A549 (cell line): ENCODE results near the gene BZW2. TPM values are rescaled to one million over a fixed set of nuclear protein-coding genes. Genes with fewer than 3 reads are reported as not detected.

Source experiments
- ATAC-seq, 2 experiments: fragments of 200-7000 bp in 1 of 2; fragments of >200 bp in 1 of 2; cut with Nextera tagmentation in 1 of 2; cut with Tn5 transposase in 1 of 2; 3 replicates each; pipeline versions ENCODE4 v1.8.0 to v1.9.1; 2018 to 2020; ENCODE audit warnings: mild to moderate bottlenecking in 1 of 2, moderate library complexity in 1 of 2
- CTCF ChIA-PET: fragments of 300-600 bp; sonication (Branson Sonifier 250); formaldehyde crosslinking; extraction: SDS; loops from one replicate; lab custom pipeline; 2021; ENCODE audit warnings: antibody characterized with exemption, inconsistent platforms; lab: Yijun Ruan, JAX
- POLR2A ChIA-PET: fragments of 350-600 bp; formaldehyde crosslinking; extraction: SDS; loops from one replicate; lab custom pipeline; 2021; ENCODE audit warnings: antibody characterized with exemption, inconsistent platforms; lab: Yijun Ruan, JAX
- DNase-seq, 2 experiments: peaks; one replicate each; pipeline versions ENCODE4 v3.0.0 to v3.0.0-alpha.2; 2011 to 2016; ENCODE audit warnings: low read depth in 1 of 2, low spot score in 1 of 2
- FAIRE-seq: peaks from 2 replicates; lab custom pipeline; 2011; peaks lifted over from hg19 to GRCh38; lab: Jason Lieb, UNC
- H3K27ac ChIP-seq, 2 experiments: fragments of >200 bp; sonication (Bioruptor Twin); formaldehyde crosslinking; 3 replicates each; pipeline ENCODE4 v1.5.1; 2016 to 2017
- H3K4me1 ChIP-seq: fragments of >200 bp; sonication (Bioruptor Twin); formaldehyde crosslinking; 3 replicates; pipeline ENCODE4 v1.6.1; 2016
- H3K4me2 ChIP-seq: fragments of >200 bp; sonication (Bioruptor Twin); formaldehyde crosslinking; 3 replicates; pipeline ENCODE4 v1.6.1; 2016
- H3K4me3 ChIP-seq: fragments of >200 bp; sonication (Bioruptor Twin); formaldehyde crosslinking; 3 replicates; pipeline ENCODE4 v1.5.1; 2016
- H3K9me3 ChIP-seq: fragments of >200 bp; sonication (Bioruptor Twin); formaldehyde crosslinking; 3 replicates; pipeline ENCODE4 v1.6.1; 2016
- CBX2 ChIP-seq: fragments of 200-600 bp; sonication (generic); IDR thresholded peaks from 2 replicates; pipeline ENCODE4 v1.6.1; 2016; ENCODE audit warnings: low read depth, mild to moderate bottlenecking, borderline replicate concordance
- CEBPB ChIP-seq, 2 experiments: fragments of >200 bp in 1 of 2; sonication (Bioruptor Twin) in 1 of 2; formaldehyde crosslinking in 1 of 2; IDR thresholded peaks; 2 replicates each; pipeline ENCODE4 v1.6.1; 2012 to 2016
- CHD4 ChIP-seq: fragments of 200-600 bp; sonication (generic); IDR thresholded peaks from 2 replicates; pipeline ENCODE4 v1.6.1; 2016; ENCODE audit warnings: antibody characterized with exemption, mild to moderate bottlenecking, borderline replicate concordance
- EP300 ChIP-seq, 2 experiments: fragments of >200 bp; sonication (Bioruptor Twin); formaldehyde crosslinking; IDR thresholded peaks; 2 replicates in 1 of 2; 3 replicates in 1 of 2; pipeline ENCODE4 v1.6.1; 2016 to 2017
- ESRRA ChIP-seq: fragments of 150-350 bp; IDR thresholded peaks from 2 replicates; pipeline ENCODE4 v1.6.1; 2014; ENCODE audit warnings: mild to moderate bottlenecking, low read length, borderline replicate concordance
- FOSB ChIP-seq: fragments of 250-450 bp; sonication (Bioruptor Pico); IDR thresholded peaks from 2 replicates; pipeline ENCODE4 v1.5.0; 2020; ENCODE audit warnings: mild to moderate bottlenecking, moderate library complexity
- FOXS1 ChIP-seq: fragments of 250-450 bp; sonication (Bioruptor Pico); IDR thresholded peaks from 2 replicates; pipeline ENCODE4 v1.5.0; 2020; ENCODE audit warnings: mild to moderate bottlenecking, moderate library complexity
- GATA3 ChIP-seq: IDR thresholded peaks from 2 replicates; pipeline ENCODE4 v1.6.1; 2012; ENCODE audit warnings: borderline replicate concordance
- HEYL ChIP-seq: fragments of 250-450 bp; sonication (Bioruptor Pico); IDR thresholded peaks from 2 replicates; pipeline ENCODE4 v1.8.0; 2021; ENCODE audit warnings: mild to moderate bottlenecking, moderate library complexity
- HOXB13 ChIP-seq: fragments of 250-450 bp; sonication (Bioruptor Pico); IDR thresholded peaks from 2 replicates; pipeline ENCODE4 v1.5.0; 2020; ENCODE audit warnings: low read depth, mild to moderate bottlenecking, moderate library complexity
- HOXB5 ChIP-seq: fragments of 250-450 bp; sonication (Bioruptor Pico); IDR thresholded peaks from 2 replicates; pipeline ENCODE4 v1.5.0; 2020; ENCODE audit warnings: mild to moderate bottlenecking, moderate library complexity
- JUNB ChIP-seq: fragments of >200 bp; sonication (Bioruptor Twin); formaldehyde crosslinking; IDR thresholded peaks from 2 replicates; pipeline ENCODE4 v1.6.1; 2016
- KDM5A ChIP-seq: fragments of 200-600 bp; sonication (generic); IDR thresholded peaks from 2 replicates; pipeline ENCODE4 v1.6.1; 2016; ENCODE audit warnings: antibody characterized with exemption, mild to moderate bottlenecking
- POLR2AphosphoS2 ChIP-seq: conservative IDR thresholded peaks from 2 replicates; pipeline ENCODE4 v1.6.1; 2012; ENCODE audit warnings: low read length, improper control_type of control experiment, inconsistent platforms
- RARB ChIP-seq: fragments of 250-450 bp; sonication (Bioruptor Pico); IDR thresholded peaks from 2 replicates; pipeline ENCODE4 v1.8.0; 2021; ENCODE audit warnings: mild to moderate bottlenecking, moderate library complexity
- RCOR1 ChIP-seq: fragments of 150-350 bp; IDR thresholded peaks from 2 replicates; pipeline ENCODE4 v1.6.1; 2014; ENCODE audit warnings: antibody characterized with exemption, low read length, low read depth
- SREBF2 ChIP-seq: fragments of 450-650 bp; IDR thresholded peaks from 2 replicates; pipeline ENCODE4 v1.6.1; 2014; ENCODE audit warnings: mild to moderate bottlenecking, moderate library complexity
- ZFP36 ChIP-seq: fragments of 450-650 bp; IDR thresholded peaks from 2 replicates; pipeline ENCODE4 v1.6.1; 2014; ENCODE audit warnings: borderline replicate concordance; ENCODE audit not compliant: partially characterized antibody
- ZSCAN20 ChIP-seq: fragments of 250-450 bp; sonication (Bioruptor Pico); IDR thresholded peaks from 2 replicates; pipeline ENCODE4 v1.8.0; 2022; ENCODE audit warnings: mild to moderate bottlenecking, moderate library complexity
- WGBS: methylation state at CpG from one replicate; pipeline ENCODE4 v1.1.6; 2017; ENCODE audit errors: missing lambda C conversion rate; 5-methylcytosine and 5-hydroxymethylcytosine counted together
- polyA plus RNA-seq, 4 experiments: library from polyadenylated mRNA; depleted of rRNA in 3 of 4; stranded (reverse); fragments of >200 nt; fragmentation: RNase III in 1 of 4; extraction: RNeasy Plus Mini Kit Qiagen cat#74134 plus additional on column Dnase treatment in 1 of 4; gene quantifications; 2 replicates in 3 of 4; 3 replicates in 1 of 4; pipeline ENCODE4 v1.2.3, GENCODE V29; 2011 to 2017
- TF ChIP-seq, protein P1 (sequence below): IDR thresholded peaks from 2 replicates; pipeline ENCODE4 v1.6.1; 2012; ENCODE audit warnings: low read depth, borderline replicate concordance
- TF ChIP-seq, protein P2 (sequence below): fragments of 450-650 bp; IDR thresholded peaks from 2 replicates; pipeline ENCODE4 v1.6.1; 2014; ENCODE audit warnings: antibody characterized with exemption
- TF ChIP-seq, protein P3 (sequence below): fragments of 250-450 bp; sonication (Bioruptor Pico); IDR thresholded peaks from 2 replicates; pipeline ENCODE4 v1.5.0; 2021; ENCODE audit warnings: mild to moderate bottlenecking, moderate library complexity, borderline replicate concordance
- TF ChIP-seq, protein P4 (sequence below): IDR thresholded peaks from 2 replicates; pipeline ENCODE4 v1.6.1; 2012
- TF ChIP-seq, protein P5 (sequence below): fragments of 250-450 bp; sonication (Bioruptor Pico); IDR thresholded peaks from 2 replicates; pipeline ENCODE4 v1.5.0; 2020; ENCODE audit warnings: low read depth, mild to moderate bottlenecking, moderate library complexity

BZW2 gene
- polyA plus RNA-seq, 2 of the 4 experiments (the other 2 are of a cell fraction): 72.4 to 101 TPM

DNA sequence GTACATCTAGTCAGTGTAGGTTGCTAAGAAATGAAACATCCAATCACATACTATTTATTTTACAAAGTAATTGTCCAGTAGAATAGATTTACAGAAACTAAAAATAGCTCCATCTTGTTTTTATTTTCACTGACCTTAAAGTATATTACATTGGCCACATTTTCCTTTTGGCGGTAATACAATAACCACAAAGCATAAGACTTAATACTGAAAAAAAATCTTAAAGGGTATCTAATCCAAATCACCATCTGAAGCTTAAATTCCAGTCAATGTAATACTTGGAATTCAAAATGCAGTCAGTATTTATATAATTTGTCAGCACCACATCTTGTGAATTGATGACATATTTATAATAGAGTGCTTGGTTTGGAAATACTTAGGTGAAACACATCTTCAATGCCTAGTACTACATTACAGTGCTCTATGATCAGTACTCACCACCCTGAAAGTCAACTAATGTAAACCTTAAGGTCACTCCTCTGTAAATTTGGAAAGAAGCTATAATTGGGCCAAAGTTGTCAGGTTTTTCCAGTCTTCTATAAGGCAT lies 9.4 kb upstream of the BZW2 start:
- FAIRE-seq (no peak), DNase-seq (no peak), ATAC-seq (no peak)
- H3K4me1 ChIP-seq: 0 out of 3 replicates have a peak, but pooled peaks cover 6% of the 10 kb centered on the region
- H3K27ac ChIP-seq: no peak overlapping the region
- 95% methylated on average over 1 of the region's 1 CpG for WGBS
- TF ChIP-seq CBX2 (no peak), RARB (no peak), JUNB (no peak), HEYL (no peak), CHD4 (no peak), FOXS1 (CRISPR knock-in tag) (no peak), SREBF2 (no peak), HOXB5 (no peak), ZFP36 (no peak), ZSCAN20 (CRISPR knock-in tag) (no peak), POLR2AphosphoS2 (no peak), ESRRA (no peak), EP300 (IDR thresholded peaks at IDR 0.05) (no peak), RCOR1 (no peak)
- TF ChIP-seq, protein P1, sequence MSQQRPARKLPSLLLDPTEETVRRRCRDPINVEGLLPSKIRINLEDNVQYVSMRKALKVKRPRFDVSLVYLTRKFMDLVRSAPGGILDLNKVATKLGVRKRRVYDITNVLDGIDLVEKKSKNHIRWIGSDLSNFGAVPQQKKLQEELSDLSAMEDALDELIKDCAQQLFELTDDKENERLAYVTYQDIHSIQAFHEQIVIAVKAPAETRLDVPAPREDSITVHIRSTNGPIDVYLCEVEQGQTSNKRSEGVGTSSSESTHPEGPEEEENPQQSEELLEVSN: no peak
- TF ChIP-seq, protein P2, sequence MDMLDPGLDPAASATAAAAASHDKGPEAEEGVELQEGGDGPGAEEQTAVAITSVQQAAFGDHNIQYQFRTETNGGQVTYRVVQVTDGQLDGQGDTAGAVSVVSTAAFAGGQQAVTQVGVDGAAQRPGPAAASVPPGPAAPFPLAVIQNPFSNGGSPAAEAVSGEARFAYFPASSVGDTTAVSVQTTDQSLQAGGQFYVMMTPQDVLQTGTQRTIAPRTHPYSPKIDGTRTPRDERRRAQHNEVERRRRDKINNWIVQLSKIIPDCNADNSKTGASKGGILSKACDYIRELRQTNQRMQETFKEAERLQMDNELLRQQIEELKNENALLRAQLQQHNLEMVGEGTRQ: no peak
- TF ChIP-seq, protein P3, sequence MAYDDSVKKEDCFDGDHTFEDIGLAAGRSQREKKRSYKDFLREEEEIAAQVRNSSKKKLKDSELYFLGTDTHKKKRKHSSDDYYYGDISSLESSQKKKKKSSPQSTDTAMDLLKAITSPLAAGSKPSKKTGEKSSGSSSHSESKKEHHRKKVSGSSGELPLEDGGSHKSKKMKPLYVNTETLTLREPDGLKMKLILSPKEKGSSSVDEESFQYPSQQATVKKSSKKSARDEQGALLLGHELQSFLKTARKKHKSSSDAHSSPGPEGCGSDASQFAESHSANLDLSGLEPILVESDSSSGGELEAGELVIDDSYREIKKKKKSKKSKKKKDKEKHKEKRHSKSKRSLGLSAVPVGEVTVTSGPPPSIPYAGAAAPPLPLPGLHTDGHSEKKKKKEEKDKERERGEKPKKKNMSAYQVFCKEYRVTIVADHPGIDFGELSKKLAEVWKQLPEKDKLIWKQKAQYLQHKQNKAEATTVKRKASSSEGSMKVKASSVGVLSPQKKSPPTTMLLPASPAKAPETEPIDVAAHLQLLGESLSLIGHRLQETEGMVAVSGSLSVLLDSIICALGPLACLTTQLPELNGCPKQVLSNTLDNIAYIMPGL (CRISPR knock-in tag): no peak
- TF ChIP-seq, protein P4, sequence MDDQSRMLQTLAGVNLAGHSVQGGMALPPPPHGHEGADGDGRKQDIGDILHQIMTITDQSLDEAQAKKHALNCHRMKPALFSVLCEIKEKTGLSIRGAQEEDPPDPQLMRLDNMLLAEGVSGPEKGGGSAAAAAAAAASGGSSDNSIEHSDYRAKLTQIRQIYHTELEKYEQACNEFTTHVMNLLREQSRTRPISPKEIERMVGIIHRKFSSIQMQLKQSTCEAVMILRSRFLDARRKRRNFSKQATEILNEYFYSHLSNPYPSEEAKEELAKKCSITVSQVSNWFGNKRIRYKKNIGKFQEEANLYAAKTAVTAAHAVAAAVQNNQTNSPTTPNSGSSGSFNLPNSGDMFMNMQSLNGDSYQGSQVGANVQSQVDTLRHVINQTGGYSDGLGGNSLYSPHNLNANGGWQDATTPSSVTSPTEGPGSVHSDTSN: no peak
- ChIA-PET POLR2A (interaction anchor here (0.6 to 3.0 kb wide), 2 partner anchors 9 kb away, joined by 5 to 10 read pairs; partner anchors contain the start of genes ANKMY2 and BZW2), CTCF (interaction anchor here (0.7 to 1.2 kb wide), 2 partner anchors 9 to 59 kb away, joined by 3 to 4 read pairs; partner anchors contain the start of gene ANKMY2)
- no peaks in the 10 kb centered on the region for H3K9me3 ChIP-seq
- no peak overlapping the region for H3K4me3 ChIP-seq
- no peak overlapping the region for H3K4me2 ChIP-seq

DNA sequence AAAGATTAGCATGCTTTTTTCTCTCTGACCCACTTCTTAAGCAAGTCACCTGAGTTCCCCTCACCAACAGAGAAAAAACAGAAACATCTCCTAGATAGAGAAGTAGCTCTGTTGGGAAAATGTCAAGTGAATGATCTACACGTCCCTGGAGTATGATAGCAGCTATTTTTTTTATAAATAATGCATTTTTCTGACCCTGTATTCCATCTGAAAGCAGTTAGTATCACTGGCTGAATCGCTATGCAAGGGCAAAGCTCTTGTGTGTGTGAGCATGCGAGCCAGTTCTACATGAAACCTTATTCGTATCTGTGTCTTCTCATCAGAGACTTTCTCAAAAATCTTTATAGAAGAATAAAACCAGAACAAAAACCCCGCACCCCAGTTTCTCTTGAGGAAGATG lies 8.6 kb upstream of the BZW2 start:
- no peak overlapping the region for H3K4me3 ChIP-seq
- H3K4me1 ChIP-seq: 0 out of 3 replicates have a peak, but pooled peaks cover 6% of the 10 kb centered on the region
- FAIRE-seq: no peak
- 82% methylated on average over 5 of the region's 5 CpGs for WGBS
- CTCF ChIA-PET: interaction anchor here (1.2 kb wide), 1 partner anchor 58 kb away, joined by 4 read pairs; no protein-coding TSS in a partner anchor
- TF ChIP-seq HOXB13 (CRISPR knock-in tag): no peak
- TF ChIP-seq, protein P5, sequence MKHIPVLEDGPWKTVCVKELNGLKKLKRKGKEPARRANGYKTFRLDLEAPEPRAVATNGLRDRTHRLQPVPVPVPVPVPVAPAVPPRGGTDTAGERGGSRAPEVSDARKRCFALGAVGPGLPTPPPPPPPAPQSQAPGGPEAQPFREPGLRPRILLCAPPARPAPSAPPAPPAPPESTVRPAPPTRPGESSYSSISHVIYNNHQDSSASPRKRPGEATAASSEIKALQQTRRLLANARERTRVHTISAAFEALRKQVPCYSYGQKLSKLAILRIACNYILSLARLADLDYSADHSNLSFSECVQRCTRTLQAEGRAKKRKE (CRISPR knock-in tag): no peak
- TF ChIP-seq KDM5A: no peak
- no peak for TF ChIP-seq RARB
- TF ChIP-seq FOSB (CRISPR knock-in tag): no peak
- TF ChIP-seq GATA3: no peak
- no peak for TF ChIP-seq CEBPB (IDR thresholded peaks at IDR 0.05)
- TF ChIP-seq, protein P3 (CRISPR knock-in tag): no peak
- POLR2A ChIA-PET: interaction anchor here (3.0 kb wide), 1 partner anchor 9 kb away, joined by 10 read pairs; the partner anchor contains the start of genes ANKMY2 and BZW2
- no peaks in the 10 kb centered on the region for H3K9me3 ChIP-seq
- H3K4me2 ChIP-seq: no peak overlapping the region
- H3K27ac ChIP-seq: no peak overlapping the region
- DNase-seq: no peak
- ATAC-seq: no peak
